SU-DHL-6 (cell line): ENCODE measurements around the gene POLR2C.

Source experiments
- H2AFZ ChIP-seq: fragments of 200-600 bp; sonication (generic); 2 replicates; pipeline ENCODE4 v1.6.1; 2014; ENCODE audit warnings: low read depth, mild to moderate bottlenecking, moderate library complexity, mixed read lengths, antibody characterized with exemption, low read length; ENCODE audit not compliant: severe bottlenecking
- H3F3A ChIP-seq: fragments of 200-600 bp; shearing (Covaris generic); 2 replicates; pipeline ENCODE4 v1.6.0; 2016; ENCODE audit warnings: antibody characterized with exemption, mild to moderate bottlenecking; ENCODE audit not compliant: insufficient read depth
- H3K27ac ChIP-seq: fragments of 200-600 bp; sonication (generic); 2 replicates; pipeline ENCODE4 v1.5.1; 2016; ENCODE audit warnings: low read depth, mild to moderate bottlenecking, low read length, moderate library complexity, mixed read lengths
- H3K27me3 ChIP-seq: fragments of 200-600 bp; sonication (generic), shearing (Covaris generic); 2 replicates; pipeline ENCODE4 v1.6.0; 2014; ENCODE audit warnings: mild to moderate bottlenecking, low read length
- H3K36me3 ChIP-seq: fragments of 200-600 bp; sonication (generic); 2 replicates; pipeline ENCODE4 v1.6.1; 2014; ENCODE audit warnings: mild to moderate bottlenecking, low read length, mixed read lengths
- H3K4me2 ChIP-seq: fragments of 300-600, 200-600 bp; shearing (Covaris generic), sonication (generic); 2 replicates; pipeline ENCODE4 v1.6.0; 2014; ENCODE audit warnings: low read length, low read depth, mild to moderate bottlenecking; ENCODE audit not compliant: poor library complexity, severe bottlenecking
- H3K4me3 ChIP-seq: fragments of 200-600 bp; sonication (generic); 2 replicates; pipeline ENCODE4 v1.5.1; 2014; ENCODE audit warnings: antibody characterized with exemption, low read length, mild to moderate bottlenecking, mixed read lengths; ENCODE audit not compliant: insufficient read depth, poor library complexity, severe bottlenecking
- H3K79me2 ChIP-seq: fragments of 200-600 bp; sonication (generic); 2 replicates; pipeline ENCODE4 v1.6.1; 2014; ENCODE audit warnings: mild to moderate bottlenecking, low read length, moderate library complexity; ENCODE audit not compliant: insufficient read depth
- H3K9ac ChIP-seq: fragments of 200-600 bp; sonication (generic); 2 replicates; pipeline ENCODE4 v1.7.0; 2014; ENCODE audit warnings: mild to moderate bottlenecking, low read length
- H3K9me2 ChIP-seq: fragments of 200-600 bp; sonication (generic); replicated peaks from 2 replicates; pipeline ENCODE4 v1.6.1; 2014; ENCODE audit warnings: low read length; ENCODE audit not compliant: insufficient read depth
- H3K9me3 ChIP-seq: fragments of 200-600 bp; sonication (generic); 2 replicates; pipeline ENCODE4 v1.6.1; 2014; ENCODE audit warnings: low read length, mixed read lengths; ENCODE audit not compliant: insufficient read depth
- H4K20me1 ChIP-seq: fragments of 200-600 bp; sonication (generic); 2 replicates; pipeline ENCODE4 v1.6.1; 2014; ENCODE audit warnings: low read depth, mild to moderate bottlenecking, antibody characterized with exemption, low read length, moderate library complexity, mixed read lengths
- EZH2phosphoT487 ChIP-seq: fragments of 200-600 bp; sonication (generic), shearing (Covaris generic); conservative IDR thresholded peaks from 2 replicates; pipeline ENCODE4 v1.6.1; 2018; ENCODE audit warnings: mild to moderate bottlenecking, antibody characterized with exemption, low read length, moderate library complexity, mixed read lengths
- TF ChIP-seq, protein P1 (sequence below): fragments of 200-600 bp; sonication (generic); IDR thresholded peaks from one replicate; pipeline ENCODE4 v1.5.1; 2017; ENCODE audit warnings: antibody characterized with exemption, mild to moderate bottlenecking, low read length, moderate library complexity; ENCODE audit not compliant: insufficient read depth, poor library complexity, severe bottlenecking

Gene POLR2C

GRCh38 chr16:57416084-57416483 is 46.4 kb upstream of the POLR2C start:
- Histone ChIP-seq H3F3A (no peaks in the 10 kb centered on the region), H3K27ac (no peak overlapping the region), H3K4me2 (no peak overlapping the region), H3K9me2 (no peaks in the 10 kb centered on the region), H3K9me3 (no peaks in the 10 kb centered on the region), H3K36me3 (no peaks in the 10 kb centered on the region), H3K79me2 (no peaks in the 10 kb centered on the region), H2AFZ (no peak overlapping the region), H4K20me1 (no peaks in the 10 kb centered on the region), H3K9ac (no peak overlapping the region), H3K27me3 (no peaks in the 10 kb centered on the region), H3K4me3 (no peak overlapping the region)
- TF ChIP-seq, protein P1, sequence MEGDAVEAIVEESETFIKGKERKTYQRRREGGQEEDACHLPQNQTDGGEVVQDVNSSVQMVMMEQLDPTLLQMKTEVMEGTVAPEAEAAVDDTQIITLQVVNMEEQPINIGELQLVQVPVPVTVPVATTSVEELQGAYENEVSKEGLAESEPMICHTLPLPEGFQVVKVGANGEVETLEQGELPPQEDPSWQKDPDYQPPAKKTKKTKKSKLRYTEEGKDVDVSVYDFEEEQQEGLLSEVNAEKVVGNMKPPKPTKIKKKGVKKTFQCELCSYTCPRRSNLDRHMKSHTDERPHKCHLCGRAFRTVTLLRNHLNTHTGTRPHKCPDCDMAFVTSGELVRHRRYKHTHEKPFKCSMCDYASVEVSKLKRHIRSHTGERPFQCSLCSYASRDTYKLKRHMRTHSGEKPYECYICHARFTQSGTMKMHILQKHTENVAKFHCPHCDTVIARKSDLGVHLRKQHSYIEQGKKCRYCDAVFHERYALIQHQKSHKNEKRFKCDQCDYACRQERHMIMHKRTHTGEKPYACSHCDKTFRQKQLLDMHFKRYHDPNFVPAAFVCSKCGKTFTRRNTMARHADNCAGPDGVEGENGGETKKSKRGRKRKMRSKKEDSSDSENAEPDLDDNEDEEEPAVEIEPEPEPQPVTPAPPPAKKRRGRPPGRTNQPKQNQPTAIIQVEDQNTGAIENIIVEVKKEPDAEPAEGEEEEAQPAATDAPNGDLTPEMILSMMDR = no peak
- no peak for TF ChIP-seq EZH2phosphoT487

DNA sequence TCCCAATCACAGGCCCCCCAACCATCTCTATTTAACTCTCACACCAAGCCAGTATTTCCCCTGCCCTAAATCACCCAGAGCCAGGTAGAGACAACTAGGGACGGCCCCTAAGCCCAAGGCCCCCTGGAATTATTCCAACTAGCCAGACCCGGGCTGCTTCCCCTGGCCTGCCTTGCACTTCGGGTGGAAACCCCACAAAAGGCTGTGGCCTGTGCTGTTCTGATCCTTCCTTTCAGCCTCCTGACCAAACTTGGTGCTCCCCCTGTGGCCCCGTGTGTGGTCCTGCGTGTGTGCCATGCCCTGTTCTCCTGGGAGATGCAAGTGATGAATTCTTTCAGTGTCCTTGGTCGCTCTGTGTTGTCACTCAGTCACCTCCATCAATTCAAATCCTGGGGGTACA is 43.0 kb upstream of the POLR2C start:
- Histone ChIP-seq H3K9me3 (no peaks in the 10 kb centered on the region), H3K27ac (no peak overlapping the region), H3K9me2 (no peaks in the 10 kb centered on the region), H3K36me3 (no peaks in the 10 kb centered on the region), H3K9ac (no peak overlapping the region), H2AFZ (no peak overlapping the region), H3F3A (no peaks in the 10 kb centered on the region), H3K27me3 (no peaks in the 10 kb centered on the region), H3K4me2 (no peak overlapping the region), H3K4me3 (no peak overlapping the region), H3K79me2 (no peaks in the 10 kb centered on the region), H4K20me1 (no peaks in the 10 kb centered on the region)
- TF ChIP-seq EZH2phosphoT487 = no peak
- TF ChIP-seq, protein P1 = no peak

DNA sequence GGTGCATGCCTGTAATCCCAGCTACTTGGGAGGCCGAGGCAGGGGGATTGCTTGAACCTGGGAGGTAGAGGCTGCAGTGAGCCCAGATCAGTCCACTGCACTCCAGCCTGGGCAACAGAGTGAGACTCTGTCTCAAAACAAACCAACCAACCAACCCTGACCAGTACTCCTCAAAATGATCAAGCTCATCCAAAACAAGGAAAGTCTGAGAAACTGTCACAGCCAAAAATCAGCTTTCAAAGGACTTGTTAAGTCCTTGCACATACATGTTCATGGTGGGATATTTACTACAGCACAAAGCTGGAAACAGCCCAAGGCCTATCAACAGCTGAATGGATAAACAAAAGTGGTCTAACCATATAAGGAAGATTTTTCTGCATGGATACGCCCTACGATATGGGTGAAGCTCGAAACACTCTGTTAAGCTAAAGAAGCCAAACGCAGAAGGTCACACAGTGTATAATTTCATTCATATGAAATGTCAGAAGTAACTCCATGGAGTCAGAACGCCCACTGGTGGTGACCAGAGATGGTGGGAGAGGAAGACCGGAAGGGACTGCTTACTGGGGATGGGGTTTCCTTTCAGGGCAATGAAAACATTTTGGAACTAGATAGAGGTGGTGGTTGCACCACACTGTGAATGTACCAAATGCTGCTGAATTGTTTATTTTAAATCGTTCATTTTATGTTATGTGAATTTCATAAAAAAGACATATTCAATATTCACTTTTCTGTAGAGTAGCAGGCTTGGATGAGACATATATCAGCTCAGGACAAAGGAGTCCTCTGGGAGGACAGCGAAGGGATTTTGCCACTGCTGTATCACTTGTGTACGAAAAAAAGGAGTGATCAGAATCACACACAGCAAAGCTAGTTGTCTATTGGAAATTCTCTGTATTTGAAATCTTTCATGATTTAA is 40.2 kb upstream of the POLR2C start:
- no peak overlapping the region for H2AFZ ChIP-seq
- no peaks in the 10 kb centered on the region for H3K9me2 ChIP-seq
- no peak for TF ChIP-seq EZH2phosphoT487
- TF ChIP-seq, protein P1 = no peak
- no peaks in the 10 kb centered on the region for H3K27me3 ChIP-seq
- no peak overlapping the region for H3K27ac ChIP-seq
- no peak overlapping the region for H3K4me2 ChIP-seq
- H3K36me3 ChIP-seq = no peaks in the 10 kb centered on the region
- H3K79me2 ChIP-seq = no peaks in the 10 kb centered on the region
- no peaks in the 10 kb centered on the region for H3K9me3 ChIP-seq
- H4K20me1 ChIP-seq = no peaks in the 10 kb centered on the region
- no peak overlapping the region for H3K9ac ChIP-seq
- H3F3A ChIP-seq = no peaks in the 10 kb centered on the region
- H3K4me3 ChIP-seq = no peak overlapping the region
